ENCODE data around the gene TMEM117. TPM values are rescaled to one million over a fixed set of nuclear protein-coding genes. Genes with fewer than 3 reads are reported as not detected.

The TMEM117 gene
- total and polyA plus RNA-seq, 2 donors (not counting 1 experiment from before 2014, with no cell fraction given), result 2.0 to 10.4 TPM

- H3K27me3 ChIP-seq (replicated peaks in 1 of 4; ENCODE audit: control extremely low read depth in 1 of 4, control insufficient read depth in 3 of 4, insufficient read depth in 4 of 4, low read length in 3 of 4), result no peaks in the 10 kb centered on the region
- TF ChIP-seq CTCF (IDR thresholded peaks at IDR 0.05), result no peak
- no peak for TF ChIP-seq EZH2 (IDR thresholded peaks at IDR 0.05; ENCODE audit: borderline replicate concordance, insufficient read depth, low read depth, low read length, poor library complexity, severe bottlenecking)
- DNase-seq, result no peak
- Mint-ChIP-seq H3K4me1 (no peaks in the 10 kb centered on the region), H3K27ac (no peak overlapping the region), H3K27me3 (no peaks in the 10 kb centered on the region), H3K4me3 (no peak overlapping the region), H3K9me3 (ENCODE audit: insufficient read depth) (no peaks in the 10 kb centered on the region)
- no peak overlapping the region for H3K9ac ChIP-seq (ENCODE audit: low read length)
- no peak overlapping the region for H3K4me2 ChIP-seq (replicated peaks; ENCODE audit: low read depth, low read length, poor library complexity, severe bottlenecking)
- intact Hi-C loops (cut with micrococcal nuclease), result no loop called here
- ATAC-seq (ENCODE audit: low read depth), result no peak
- no peak overlapping the region for H3K27ac ChIP-seq (ENCODE audit: low read length in 2 of 2)
- no peaks in the 10 kb centered on the region for H4K20me1 ChIP-seq (ENCODE audit: control insufficient read depth, insufficient read depth, low read length, poor library complexity, severe bottlenecking)
- ChIA-PET CTCF (no interaction called here), POLR2A (no interaction called here)
- no peaks in the 10 kb centered on the region for H3K36me3 ChIP-seq (replicated peaks in 1 of 2; ENCODE audit: control extremely low read depth in 1 of 2, control insufficient read depth in 1 of 2, extremely low read depth in 1 of 2, insufficient read depth in 2 of 2, low read length in 1 of 2)
- H3K9me3 ChIP-seq (ENCODE audit: control extremely low read depth in 1 of 3, control insufficient read depth in 2 of 3, insufficient read depth in 1 of 3, low read length in 2 of 3), result no peaks in the 10 kb centered on the region
- H3K4me1 ChIP-seq (ENCODE audit: control insufficient read depth in 2 of 2, insufficient read depth in 2 of 2, low read length in 2 of 2), result no peaks in the 10 kb centered on the region
- H2AFZ ChIP-seq (ENCODE audit: insufficient read depth, low read depth, low read length, poor library complexity, severe bottlenecking), result no peak overlapping the region
- H3K4me3 ChIP-seq (ENCODE audit: control extremely low read depth in 1 of 5, extremely low read depth in 1 of 5, insufficient read depth in 1 of 5, low read depth in 2 of 5, low read length in 4 of 5), result no peak overlapping the region
- H3K79me2 ChIP-seq (ENCODE audit: control insufficient read depth, insufficient read depth, low read length), result no peaks in the 10 kb centered on the region
Measured at GRCh38 chr12:44342371-44342770, 506.5 kb downstream of the TMEM117 start.

GRCh38 chr12:44347145-44347544, 511.3 kb downstream of the TMEM117 start:
- ChIA-PET POLR2A (no interaction called here), CTCF (no interaction called here)
- Mint-ChIP-seq H3K4me1 (no peaks in the 10 kb centered on the region), H3K4me3 (no peak overlapping the region), H3K27ac (no peak overlapping the region), H3K9me3 (ENCODE audit: insufficient read depth) (no peaks in the 10 kb centered on the region), H3K27me3 (no peaks in the 10 kb centered on the region)
- DNase-seq, result no peak
- H3K27ac ChIP-seq (ENCODE audit: low read length in 2 of 2), result no peak overlapping the region
- H3K4me3 ChIP-seq (ENCODE audit: control extremely low read depth in 1 of 5, extremely low read depth in 1 of 5, insufficient read depth in 1 of 5, low read depth in 2 of 5, low read length in 4 of 5), result no peak overlapping the region
- TF ChIP-seq EZH2 (IDR thresholded peaks at IDR 0.05; ENCODE audit: borderline replicate concordance, insufficient read depth, low read depth, low read length, poor library complexity, severe bottlenecking), result no peak
- no peak for TF ChIP-seq CTCF (IDR thresholded peaks at IDR 0.05)
- H3K27me3 ChIP-seq (replicated peaks in 1 of 4; ENCODE audit: control extremely low read depth in 1 of 4, control insufficient read depth in 3 of 4, insufficient read depth in 4 of 4, low read length in 3 of 4), result no peaks in the 10 kb centered on the region
- H3K4me1 ChIP-seq (ENCODE audit: control insufficient read depth in 2 of 2, insufficient read depth in 2 of 2, low read length in 2 of 2), result no peaks in the 10 kb centered on the region
- H3K9ac ChIP-seq (ENCODE audit: low read length), result no peak overlapping the region
- H3K36me3 ChIP-seq (replicated peaks in 1 of 2; ENCODE audit: control extremely low read depth in 1 of 2, control insufficient read depth in 1 of 2, extremely low read depth in 1 of 2, insufficient read depth in 2 of 2, low read length in 1 of 2), result no peaks in the 10 kb centered on the region
- H4K20me1 ChIP-seq (ENCODE audit: control insufficient read depth, insufficient read depth, low read length, poor library complexity, severe bottlenecking), result no peaks in the 10 kb centered on the region
- H3K4me2 ChIP-seq (replicated peaks; ENCODE audit: low read depth, low read length, poor library complexity, severe bottlenecking), result no peak overlapping the region
- intact Hi-C loops (cut with micrococcal nuclease), result no loop called here
- ATAC-seq (ENCODE audit: low read depth), result no peak
- no peaks in the 10 kb centered on the region for H3K9me3 ChIP-seq (ENCODE audit: control extremely low read depth in 1 of 3, control insufficient read depth in 2 of 3, insufficient read depth in 1 of 3, low read length in 2 of 3)
- no peaks in the 10 kb centered on the region for H3K79me2 ChIP-seq (ENCODE audit: control insufficient read depth, insufficient read depth, low read length)
- no peak overlapping the region for H2AFZ ChIP-seq (ENCODE audit: insufficient read depth, low read depth, low read length, poor library complexity, severe bottlenecking)

Measured in B cell (primary cell).